Posterior cingulate gyrus (tissue), 11 donors: ENCODE data around the gene OR52E5.

Source experiments
- DNase-seq, 10 donors: peaks; one replicate each; pipeline versions ENCODE4 v3.0.0 to v3.0.0-alpha.2; 2020 to 2021; ENCODE audit warnings: mixed read lengths in 3 of 10
- intact Hi-C: fragments of 100-400 bp; cut with DNase I; formaldehyde crosslinking; loops from one replicate; pipeline ENCODE4 v1.15.1; 2023

OR52E5 gene

GRCh38 chr11:5931061-5931460 is 38.1 kb downstream of the OR52E5 start:
- intact Hi-C loops: no loop called here
- DNase-seq: no peak

GRCh38 chr11:5932671-5933070 is 39.7 kb downstream of the OR52E5 start:
- intact Hi-C loops: no loop called here
- peak in 1 of 10 donors; percentile 44 for DNase-seq

- intact Hi-C loops: no loop called here
- DNase-seq: peak in 1 of 10 donors; percentile 62
Observed at GRCh38 chr11:5933116-5933515, 40.1 kb downstream of the OR52E5 start.

GRCh38 chr11:5937868-5938602 is 45.0 kb downstream of the OR52E5 start:
- DNase-seq: no peak
- intact Hi-C loops: no loop called here

GRCh38 chr11:5938603-5938965 is 45.6 kb downstream of the OR52E5 start:
- intact Hi-C loops: no loop called here
- DNase-seq: no peak

GRCh38 chr11:5940748-5941147 is 47.7 kb downstream of the OR52E5 start:
- intact Hi-C loops: no loop called here
- DNase-seq: no peak

GRCh38 chr11:5941951-5942350 is 48.9 kb downstream of the OR52E5 start, which contains the start of gene OR56A3:
OR56A3 (plus strand) TSS chr11:5942251; CDS start chr11:5947347, 5,096 bp downstream.
- DNase-seq: no peak
- intact Hi-C loops: no loop called here
